ENCODE results near the gene LRRC49. TPM values are rescaled to one million over a fixed set of nuclear protein-coding genes. Genes with fewer than 3 reads are reported as not detected.

Gene LRRC49
- total and polyA plus RNA-seq, 2 donors (not counting 3 experiments of a cell fraction or from before 2014, with no cell fraction given), result 3.0 to 6.6 TPM

DNA sequence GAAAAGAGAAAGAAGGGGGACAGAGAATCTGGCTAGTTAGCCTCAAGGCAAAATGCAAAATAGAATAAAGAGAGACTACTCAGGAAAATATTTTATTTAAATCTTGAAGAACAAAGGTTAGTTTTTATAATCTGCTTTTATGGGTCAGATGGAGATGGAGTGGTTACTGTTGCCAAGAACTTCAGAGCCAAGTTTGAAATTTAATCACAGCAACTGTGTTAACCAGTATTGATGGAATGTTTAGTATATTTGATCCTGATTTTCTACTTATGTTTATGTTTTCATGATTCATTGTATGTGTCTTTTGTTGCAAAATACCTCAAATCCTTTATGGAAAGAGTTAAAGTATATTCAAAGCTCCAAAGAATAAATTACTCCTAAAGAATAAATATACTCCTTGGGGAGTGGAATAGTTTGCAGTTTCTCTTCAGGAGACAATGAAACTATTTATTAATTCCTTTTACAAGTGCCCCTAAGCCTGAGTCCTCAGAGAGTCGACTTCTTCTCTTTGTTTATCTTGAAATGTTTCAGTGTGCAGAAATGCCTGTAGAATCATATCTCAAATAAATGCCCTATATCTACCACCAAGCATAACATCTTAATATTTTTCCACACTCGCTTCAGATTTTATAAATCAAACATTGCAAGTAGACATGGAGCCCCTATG lies 161.8 kb downstream of the LRRC49 start:
- no TSS peak for BruUV-seq (replicated peaks)
- no peaks in the 10 kb centered on the region for H3K9me1 ChIP-seq (replicated peaks; ENCODE audit: control insufficient read depth, extremely low read depth, insufficient read depth, low read length)
- H3K9me3 ChIP-seq (replicated peaks; ENCODE audit: control insufficient read depth, insufficient read depth, low read length), result no peaks in the 10 kb centered on the region
- no peak overlapping the region for H2AFZ ChIP-seq (ENCODE audit: low read depth, low read length)
- no peaks in the 10 kb centered on the region for H3K4me1 ChIP-seq (ENCODE audit: control insufficient read depth, extremely low read depth, insufficient read depth, low read length)
- intact Hi-C loops (cut with micrococcal nuclease) (no loop called here), dilution Hi-C loops (cut with MboI; ENCODE audit: extremely low pct_ligation_motif_present, low sequenced_read_pairs) (no loop called here)
- H4K20me1 ChIP-seq (replicated peaks; ENCODE audit: control insufficient read depth, extremely low read depth, insufficient read depth, low read length), result no peaks in the 10 kb centered on the region
- H3K9ac ChIP-seq (replicated peaks; ENCODE audit: extremely low read depth, insufficient read depth, low read length), result no peak overlapping the region
- H3K4me3 ChIP-seq (replicated peaks in 1 of 3; ENCODE audit: insufficient read depth in 1 of 3, low read depth in 1 of 3, low read length in 3 of 3), result no peak overlapping the region
- ChIA-PET POLR2A (no interaction called here), CTCF (no interaction called here)
- DNase-seq (ENCODE audit: low read depth, low spot score) (no peak), FAIRE-seq (no peak)
- no peaks in the 10 kb centered on the region for H3K79me2 ChIP-seq (ENCODE audit: control insufficient read depth, insufficient read depth, low read length)
- no peak overlapping the region for H3K27ac ChIP-seq (ENCODE audit: insufficient read depth, low read depth, low read length)
- no peaks in the 10 kb centered on the region for H3K36me3 ChIP-seq (ENCODE audit: control insufficient read depth in 2 of 2, extremely low read depth in 1 of 2, insufficient read depth in 2 of 2, low read length in 2 of 2)
- H3K27me3 ChIP-seq (ENCODE audit: control insufficient read depth in 2 of 2, insufficient read depth in 2 of 2, low read length in 2 of 2), result no peaks in the 10 kb centered on the region
- TF ChIP-seq, protein P1, sequence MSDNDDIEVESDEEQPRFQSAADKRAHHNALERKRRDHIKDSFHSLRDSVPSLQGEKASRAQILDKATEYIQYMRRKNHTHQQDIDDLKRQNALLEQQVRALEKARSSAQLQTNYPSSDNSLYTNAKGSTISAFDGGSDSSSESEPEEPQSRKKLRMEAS (IDR thresholded peaks at IDR 0.05; ENCODE audit: insufficient read depth, insufficient read length), result no peak
- TF ChIP-seq, protein P2, sequence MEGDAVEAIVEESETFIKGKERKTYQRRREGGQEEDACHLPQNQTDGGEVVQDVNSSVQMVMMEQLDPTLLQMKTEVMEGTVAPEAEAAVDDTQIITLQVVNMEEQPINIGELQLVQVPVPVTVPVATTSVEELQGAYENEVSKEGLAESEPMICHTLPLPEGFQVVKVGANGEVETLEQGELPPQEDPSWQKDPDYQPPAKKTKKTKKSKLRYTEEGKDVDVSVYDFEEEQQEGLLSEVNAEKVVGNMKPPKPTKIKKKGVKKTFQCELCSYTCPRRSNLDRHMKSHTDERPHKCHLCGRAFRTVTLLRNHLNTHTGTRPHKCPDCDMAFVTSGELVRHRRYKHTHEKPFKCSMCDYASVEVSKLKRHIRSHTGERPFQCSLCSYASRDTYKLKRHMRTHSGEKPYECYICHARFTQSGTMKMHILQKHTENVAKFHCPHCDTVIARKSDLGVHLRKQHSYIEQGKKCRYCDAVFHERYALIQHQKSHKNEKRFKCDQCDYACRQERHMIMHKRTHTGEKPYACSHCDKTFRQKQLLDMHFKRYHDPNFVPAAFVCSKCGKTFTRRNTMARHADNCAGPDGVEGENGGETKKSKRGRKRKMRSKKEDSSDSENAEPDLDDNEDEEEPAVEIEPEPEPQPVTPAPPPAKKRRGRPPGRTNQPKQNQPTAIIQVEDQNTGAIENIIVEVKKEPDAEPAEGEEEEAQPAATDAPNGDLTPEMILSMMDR (IDR thresholded peaks at IDR 0.05; ENCODE audit: extremely low read depth in 1 of 2, insufficient read depth in 1 of 2, low read depth in 1 of 2, low read length in 2 of 2), result no peak
- TF ChIP-seq GATA2 (IDR thresholded peaks at IDR 0.05; ENCODE audit: insufficient read depth, insufficient read length, low read depth, low read length) (no peak), EZH2 (IDR thresholded peaks at IDR 0.05; ENCODE audit: borderline replicate concordance, low read depth, low read length, severe bottlenecking) (no peak), MYC (IDR thresholded peaks at IDR 0.05; ENCODE audit: low read depth, low read length) (no peak), POLR2A (IDR thresholded peaks at IDR 0.05; ENCODE audit: low read depth, low read length) (no peak), POLR2AphosphoS5 (IDR thresholded peaks at IDR 0.05; ENCODE audit: insufficient read depth, low read depth, low read length) (no peak), JUN (IDR thresholded peaks at IDR 0.05; ENCODE audit: borderline replicate concordance, insufficient read depth, insufficient read length, low read depth) (no peak), FOS (IDR thresholded peaks at IDR 0.05; ENCODE audit: borderline replicate concordance, insufficient read depth, low read length) (no peak)
- no peak overlapping the region for H3K4me2 ChIP-seq (ENCODE audit: insufficient read depth, low read length)
